HG03378 (cell line): ENCODE measurements around the gene KIAA1755.
"Not testable (repeated sequence)": the region's sequence is repeated elsewhere in the genome, so short reads cannot be mapped to it uniquely, and the experiment has no call there.

Experiments
- ATAC-seq: cut with Tn5 transposase; IDR thresholded peaks from one replicate; pipeline ENCODE4 v1.9.1; 2021; ENCODE audit warnings: mild to moderate bottlenecking, moderate library complexity; ENCODE audit not compliant: unreplicated experiment

Gene KIAA1755

GRCh38 chr20:38290829-38291814, 30.6 kb upstream of the KIAA1755 start:
- ATAC-seq, result no peak

- no peak for ATAC-seq
Measured at GRCh38 chr20:38286586-38287531, 26.3 kb upstream of the KIAA1755 start.

GRCh38 chr20:38284893-38285444, 24.4 kb upstream of the KIAA1755 start:
- ATAC-seq, result no peak

- not testable (repeated sequence) for ATAC-seq
Measured at GRCh38 chr20:38284066-38284650, 23.6 kb upstream of the KIAA1755 start.

GRCh38 chr20:38283236-38283635, 22.7 kb upstream of the KIAA1755 start:
- no peak for ATAC-seq

- not testable (repeated sequence) for ATAC-seq
Measured at GRCh38 chr20:38281176-38281915, 20.8 kb upstream of the KIAA1755 start.

- no peak for ATAC-seq
Measured at GRCh38 chr20:38278763-38279162, 18.2 kb upstream of the KIAA1755 start.

GRCh38 chr20:38278131-38278530, 17.6 kb upstream of the KIAA1755 start:
- ATAC-seq, result no peak

- no peak for ATAC-seq
Measured at GRCh38 chr20:38277691-38278090, 17.2 kb upstream of the KIAA1755 start.

GRCh38 chr20:38277285-38277684, 16.8 kb upstream of the KIAA1755 start:
- ATAC-seq, result no peak

- no peak for ATAC-seq
Measured at GRCh38 chr20:38275815-38276550, 15.4 kb upstream of the KIAA1755 start.

GRCh38 chr20:38272961-38273360, 12.4 kb upstream of the KIAA1755 start:
- ATAC-seq, result no peak

- no peak for ATAC-seq
Measured at GRCh38 chr20:38272398-38272797, 11.9 kb upstream of the KIAA1755 start.

- no peak for ATAC-seq
Measured at GRCh38 chr20:38271608-38272120, 11.1 kb upstream of the KIAA1755 start.

- no peak for ATAC-seq
Measured at GRCh38 chr20:38270869-38271605, 10.5 kb upstream of the KIAA1755 start.

- no peak for ATAC-seq
Measured at GRCh38 chr20:38269715-38270114, 9.2 kb upstream of the KIAA1755 start.

GRCh38 chr20:38269040-38269439, 8.5 kb upstream of the KIAA1755 start:
- ATAC-seq, result no peak

- no peak for ATAC-seq
Measured at GRCh38 chr20:38267901-38268514, 7.5 kb upstream of the KIAA1755 start.
